Loucy (cell line): Measurements from ENCODE around the gene LPP.

Experiments
- EZH2phosphoT487 ChIP-seq: fragments of 200-600 bp; IDR thresholded peaks from 2 replicates; pipeline ENCODE4 v1.6.1; 2018; ENCODE audit warnings: antibody characterized with exemption, mild to moderate bottlenecking, moderate library complexity, borderline replicate concordance
- TF ChIP-seq, protein P1 (sequence below): fragments of 200-600 bp; sonication (generic); conservative IDR thresholded peaks from 2 replicates; pipeline ENCODE4 v1.5.1; 2014; ENCODE audit warnings: mild to moderate bottlenecking, antibody characterized with exemption, low read length

DNA sequence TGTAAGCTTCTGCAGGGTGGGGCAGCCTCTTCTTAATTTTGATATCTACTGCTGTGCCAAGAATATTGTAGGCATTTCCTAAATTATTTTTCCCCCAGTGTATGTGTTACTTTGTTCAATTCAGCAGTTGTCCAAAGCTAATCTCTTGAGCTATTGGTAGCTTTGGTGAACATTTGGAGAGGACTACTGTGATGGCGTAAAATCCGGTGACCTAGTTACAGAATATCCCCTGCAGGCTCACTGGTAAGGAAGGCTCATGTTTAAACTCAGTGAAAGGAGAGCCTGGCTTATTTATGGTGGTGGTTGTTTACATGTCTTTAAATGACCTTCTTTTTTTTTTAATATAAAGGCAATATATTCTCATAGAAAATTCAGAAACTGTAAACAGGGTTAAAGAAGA, 105.6 kb downstream of the LPP start:
- TF ChIP-seq, protein P1, sequence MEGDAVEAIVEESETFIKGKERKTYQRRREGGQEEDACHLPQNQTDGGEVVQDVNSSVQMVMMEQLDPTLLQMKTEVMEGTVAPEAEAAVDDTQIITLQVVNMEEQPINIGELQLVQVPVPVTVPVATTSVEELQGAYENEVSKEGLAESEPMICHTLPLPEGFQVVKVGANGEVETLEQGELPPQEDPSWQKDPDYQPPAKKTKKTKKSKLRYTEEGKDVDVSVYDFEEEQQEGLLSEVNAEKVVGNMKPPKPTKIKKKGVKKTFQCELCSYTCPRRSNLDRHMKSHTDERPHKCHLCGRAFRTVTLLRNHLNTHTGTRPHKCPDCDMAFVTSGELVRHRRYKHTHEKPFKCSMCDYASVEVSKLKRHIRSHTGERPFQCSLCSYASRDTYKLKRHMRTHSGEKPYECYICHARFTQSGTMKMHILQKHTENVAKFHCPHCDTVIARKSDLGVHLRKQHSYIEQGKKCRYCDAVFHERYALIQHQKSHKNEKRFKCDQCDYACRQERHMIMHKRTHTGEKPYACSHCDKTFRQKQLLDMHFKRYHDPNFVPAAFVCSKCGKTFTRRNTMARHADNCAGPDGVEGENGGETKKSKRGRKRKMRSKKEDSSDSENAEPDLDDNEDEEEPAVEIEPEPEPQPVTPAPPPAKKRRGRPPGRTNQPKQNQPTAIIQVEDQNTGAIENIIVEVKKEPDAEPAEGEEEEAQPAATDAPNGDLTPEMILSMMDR: no peak
- TF ChIP-seq EZH2phosphoT487: no peak
